CD4-positive, CD25-positive, alpha-beta regulatory T cell (primary cell): Measurements from ENCODE around the gene THBS1. TPM values are rescaled to one million over a fixed set of nuclear protein-coding genes. Genes with fewer than 3 reads are reported as not detected.

Experiments used
- ATAC-seq, 2 donors: fragments of 150-1000 bp; cut with Tn5 transposase; one replicate each; pipeline ENCODE4 v1.10.0; 2021; ENCODE audit warnings: low read depth in 2 of 2, moderate number of reproducible peaks in 2 of 2, moderate library complexity in 1 of 2
- DNase-seq, 3 donors: peaks; one replicate each; pipeline versions ENCODE4 v3.0.0 to v3.0.0-alpha.2; 2012 to 2022; ENCODE audit warnings: mixed read lengths in 1 of 3
- H3K27ac ChIP-seq: one replicate; pipeline ENCODE4 v1.7.0; 2013; ENCODE audit warnings: mild to moderate bottlenecking, low read length; ENCODE audit not compliant: insufficient read depth, poor library complexity, severe bottlenecking
- H3K27me3 ChIP-seq: one replicate; pipeline ENCODE4 v1.7.0; 2013; ENCODE audit warnings: low read length; ENCODE audit not compliant: control insufficient read depth, insufficient read depth
- H3K36me3 ChIP-seq: one replicate; pipeline ENCODE4 v1.7.0; 2013; ENCODE audit warnings: mild to moderate bottlenecking, low read length, moderate library complexity; ENCODE audit not compliant: control insufficient read depth, insufficient read depth
- H3K4me1 ChIP-seq: 2 replicates; pipeline ENCODE4 v1.7.0; 2013; ENCODE audit warnings: mild to moderate bottlenecking, low read length; ENCODE audit not compliant: insufficient read depth, control insufficient read depth, poor library complexity, severe bottlenecking
- H3K4me3 ChIP-seq: one replicate; pipeline ENCODE4 v1.7.0; 2013; ENCODE audit warnings: low read depth, mild to moderate bottlenecking, low read length, moderate library complexity
- H3K9me3 ChIP-seq, 2 experiments: 1 replicate in 1 of 2; 2 replicates in 1 of 2; pipeline ENCODE4 v1.7.0; 2013; ENCODE audit warnings: low read length in 2 of 2, mild to moderate bottlenecking in 1 of 2, moderate library complexity in 1 of 2; ENCODE audit not compliant: control insufficient read depth in 2 of 2
- H3K27ac Mint-ChIP-seq, 3 donors: one replicate each; pipeline ENCODE4 v1.8.0; 2020 to 2022; ENCODE audit warnings: mild to moderate bottlenecking in 3 of 3, mixed read lengths in 3 of 3, moderate library complexity in 2 of 3
- H3K27me3 Mint-ChIP-seq: one replicate; pipeline ENCODE4 v1.8.0; 2022; ENCODE audit warnings: mild to moderate bottlenecking, mixed read lengths
- H3K36me3 Mint-ChIP-seq: one replicate; pipeline ENCODE4 v1.8.0; 2020; ENCODE audit warnings: mixed read lengths
- H3K4me1 Mint-ChIP-seq, 4 donors: one replicate each; pipeline ENCODE4 v1.8.0; 2020 to 2022; ENCODE audit warnings: mixed read lengths in 4 of 4, mild to moderate bottlenecking in 1 of 4
- H3K4me3 Mint-ChIP-seq, 4 donors: one replicate each; pipeline ENCODE4 v1.8.0; 2020 to 2022; ENCODE audit warnings: mild to moderate bottlenecking in 4 of 4, mixed read lengths in 4 of 4, moderate library complexity in 3 of 4
- H3K9me3 Mint-ChIP-seq, 7 donors: one replicate each; pipeline ENCODE4 v1.8.0; 2020 to 2022; ENCODE audit warnings: mixed read lengths in 7 of 7, mild to moderate bottlenecking in 3 of 7, moderate library complexity in 2 of 7
- polyA plus RNA-seq, 4 donors: library from polyadenylated mRNA; unstranded; fragments of 300-500 nt; fragmentation: Illumina TruSeq; gene quantifications; one replicate each; pipeline ENCODE4 v1.2.3, GENCODE V29; 2021
- total RNA-seq: library from RNA; stranded (reverse); gene quantifications from one replicate; pipeline ENCODE4 v1.2.3, GENCODE V29; 2022

The THBS1 gene
- total and polyA plus RNA-seq, 5 donors from 2014 or later: 0.02 to 9.2 (median 0.05) TPM; not detected in 2

DNA sequence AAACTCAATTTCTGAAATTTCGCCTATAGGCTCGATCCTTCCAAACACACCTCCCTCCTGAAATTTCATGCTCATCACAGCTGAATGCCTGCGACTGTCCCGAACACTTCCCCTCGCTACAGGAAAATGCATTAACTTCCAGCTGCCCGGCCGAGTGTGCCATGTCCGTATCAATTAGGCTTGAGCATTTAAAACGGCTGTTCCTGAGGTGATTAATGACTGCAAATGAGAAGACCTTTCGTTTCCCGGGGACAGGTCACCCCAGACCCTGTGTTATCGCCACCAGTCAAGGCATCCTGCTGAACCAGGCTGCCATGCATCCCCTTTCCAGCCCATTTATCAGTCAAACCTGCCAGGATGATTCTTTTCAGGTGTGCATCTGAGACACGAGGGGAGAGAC, 63.3 kb downstream of the THBS1 start:
- H3K27me3 ChIP-seq: no peaks in the 10 kb centered on the region
- no peak overlapping the region for H3K4me3 Mint-ChIP-seq
- no peaks in the 10 kb centered on the region for H3K36me3 Mint-ChIP-seq
- peaks cover 4% of the 10 kb centered on the region for H3K27me3 Mint-ChIP-seq
- DNase-seq (no peak), ATAC-seq (no peak)
- H3K9me3 Mint-ChIP-seq: no peaks in the 10 kb centered on the region
- no peaks in the 10 kb centered on the region for H3K36me3 ChIP-seq
- H3K27ac Mint-ChIP-seq: no peak overlapping the region
- H3K4me3 ChIP-seq: no peak overlapping the region
- no peak overlapping the region for H3K27ac ChIP-seq
- peaks cover 10% of the 10 kb centered on the region for H3K4me1 ChIP-seq
- H3K9me3 ChIP-seq: no peaks in the 10 kb centered on the region
- H3K4me1 Mint-ChIP-seq: peaks cover 13 to 28% (median 21%) of the 10 kb centered on the region in 4 donors

DNA sequence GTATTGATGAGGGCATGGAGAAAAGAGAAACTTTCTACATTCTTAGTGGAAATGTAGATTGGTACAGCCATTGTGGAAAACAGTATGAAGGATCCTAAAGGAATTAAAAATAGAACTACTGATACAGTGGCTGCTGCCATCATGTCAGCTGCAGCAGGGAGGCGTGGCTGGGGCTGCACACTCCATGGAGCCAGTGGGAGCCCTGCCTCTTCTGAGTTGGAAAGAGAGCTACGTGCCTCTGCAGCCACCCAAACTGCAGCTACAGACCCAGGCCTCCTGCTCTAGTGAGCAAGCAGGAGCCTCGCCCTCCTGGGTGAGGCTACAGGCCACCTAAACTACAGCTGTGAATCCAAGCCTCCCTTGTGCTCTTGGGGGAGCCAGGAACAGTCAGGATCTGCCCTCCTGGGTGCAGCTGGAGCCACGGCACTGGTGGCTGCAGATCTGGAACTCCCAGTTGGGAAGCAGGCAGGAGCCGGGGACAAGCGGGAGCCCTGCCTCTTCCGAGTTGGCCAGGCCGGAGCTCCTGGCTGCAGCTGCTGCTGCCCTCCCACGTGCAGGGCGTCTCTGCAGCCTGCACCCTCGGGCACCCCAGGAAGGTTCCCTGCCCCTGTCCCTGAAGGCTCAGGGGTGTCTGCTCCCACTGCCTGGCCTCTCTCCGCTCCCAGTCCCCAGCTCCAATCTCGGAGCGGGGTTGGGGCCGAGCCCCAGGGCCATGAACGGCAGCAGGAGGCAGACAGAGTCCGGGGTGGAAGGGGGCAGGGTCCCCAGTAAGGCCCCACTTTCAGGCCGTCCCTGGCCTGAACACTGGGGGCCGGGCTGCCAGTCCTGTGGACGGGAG, 64.5 kb downstream of the THBS1 start:
- Histone ChIP-seq H3K27me3 (no peaks in the 10 kb centered on the region), H3K9me3 (no peaks in the 10 kb centered on the region), H3K4me1 (peaks cover 10% of the 10 kb centered on the region), H3K27ac (no peak overlapping the region), H3K36me3 (no peaks in the 10 kb centered on the region), H3K4me3 (no peak overlapping the region)
- H3K9me3 Mint-ChIP-seq: no peaks in the 10 kb centered on the region
- H3K4me3 Mint-ChIP-seq: no peak overlapping the region
- H3K27ac Mint-ChIP-seq: no peak overlapping the region
- H3K4me1 Mint-ChIP-seq: peaks cover 13 to 26% (median 20%) of the 10 kb centered on the region in 4 donors
- ATAC-seq: no peak
- H3K27me3 Mint-ChIP-seq: peaks cover 6% of the 10 kb centered on the region
- no peaks in the 10 kb centered on the region for H3K36me3 Mint-ChIP-seq
- DNase-seq: no peak

DNA sequence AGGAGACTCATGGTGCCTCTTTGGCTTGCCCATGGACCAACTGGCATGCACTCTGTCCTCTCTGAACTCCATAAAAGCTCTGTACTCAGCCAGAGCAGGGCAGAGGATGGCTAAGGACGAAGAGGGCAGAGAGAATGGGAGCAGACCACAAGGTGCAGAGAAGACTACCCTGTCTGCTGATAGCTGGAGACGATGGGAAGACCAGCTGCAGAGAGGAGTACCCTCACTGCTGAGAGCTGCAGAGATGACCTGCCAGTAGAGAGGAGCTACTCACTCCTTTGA, 65.0 kb downstream of the THBS1 start:
- Mint-ChIP-seq H3K4me1 (peaks cover 11 to 20% (median 14%) of the 10 kb centered on the region in 4 donors), H3K27ac (no peak overlapping the region), H3K9me3 (no peaks in the 10 kb centered on the region)

DNA sequence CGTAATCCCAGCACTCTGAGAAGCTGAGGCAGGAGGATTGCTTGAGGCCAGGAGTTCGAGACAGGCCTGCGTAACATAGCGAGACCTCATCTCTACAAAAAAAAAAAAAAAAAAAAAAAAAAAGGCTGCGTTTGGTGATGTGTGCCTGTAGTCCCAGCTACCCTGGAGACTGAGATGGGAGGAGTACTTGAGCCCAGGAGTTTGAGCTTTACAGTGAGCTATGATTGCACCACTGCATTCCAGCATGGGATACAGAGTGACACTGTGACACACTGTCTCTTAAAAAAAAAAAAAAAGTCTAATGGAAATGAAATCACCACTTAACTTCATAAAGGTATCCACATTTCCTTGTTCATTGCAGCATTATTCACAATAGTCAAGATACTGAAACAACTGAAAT, 65.5 kb downstream of the THBS1 start:
- Histone ChIP-seq H3K27me3 (no peaks in the 10 kb centered on the region), H3K9me3 (no peaks in the 10 kb centered on the region), H3K27ac (no peak overlapping the region), H3K36me3 (no peaks in the 10 kb centered on the region), H3K4me3 (no peak overlapping the region), H3K4me1 (peaks cover 5% of the 10 kb centered on the region)
- ATAC-seq: no peak
- Mint-ChIP-seq H3K27ac (no peak overlapping the region), H3K36me3 (no peaks in the 10 kb centered on the region), H3K9me3 (no peaks in the 10 kb centered on the region), H3K27me3 (peaks cover 4% of the 10 kb centered on the region), H3K4me3 (no peak overlapping the region), H3K4me1 (peaks cover 7 to 15% (median 10%) of the 10 kb centered on the region in 4 donors)
- DNase-seq: no peak

More for the DNA sequence above, 65.0 kb downstream of the THBS1 start:
- H3K27ac ChIP-seq: no peak overlapping the region
- no peak for ATAC-seq
- no peaks in the 10 kb centered on the region for H3K27me3 ChIP-seq
- H3K4me3 Mint-ChIP-seq: no peak overlapping the region
- H3K9me3 ChIP-seq: no peaks in the 10 kb centered on the region
- peaks cover 9% of the 10 kb centered on the region for H3K4me1 ChIP-seq
- H3K36me3 Mint-ChIP-seq: no peaks in the 10 kb centered on the region
- H3K4me3 ChIP-seq: no peak overlapping the region
- DNase-seq: no peak
- peaks cover 4% of the 10 kb centered on the region for H3K27me3 Mint-ChIP-seq
- no peaks in the 10 kb centered on the region for H3K36me3 ChIP-seq

Other genes with a start within 250 kb of the THBS1 start
- 0.25 TPM for gene FSIP1, start 201.8 kb downstream of the THBS1 start, total RNA-seq
- gene FSIP1, start 201.8 kb downstream of the THBS1 start, polyA plus RNA-seq: 1 to 10 TPM in 1 of 4 donors, under 1 TPM in 3; 0.08 to 1.1 (median 0.14) TPM